GM12875 (cell line): ENCODE data around the gene COLGALT1.

Source experiments
- H3K4me3 ChIP-seq: one replicate; pipeline ENCODE4 v1.5.1; 2011; ENCODE audit warnings: low read depth, low read length, control low read depth
- CTCF ChIP-seq: IDR thresholded peaks from 2 replicates; pipeline ENCODE4 v1.5.1; 2011; ENCODE audit warnings: low read depth, mild to moderate bottlenecking, control low read depth, inconsistent platforms, low read length, moderate library complexity, borderline replicate concordance; ENCODE audit not compliant: insufficient read depth

Gene COLGALT1

GRCh38 chr19:17575871-17576757, 20.7 kb downstream of the COLGALT1 start:
- TF ChIP-seq CTCF, result no peak
- no peak overlapping the region for H3K4me3 ChIP-seq

GRCh38 chr19:17576758-17577456, 21.5 kb downstream of the COLGALT1 start:
- no peak overlapping the region for H3K4me3 ChIP-seq
- no peak for TF ChIP-seq CTCF

GRCh38 chr19:17577457-17578097, 22.1 kb downstream of the COLGALT1 start:
- H3K4me3 ChIP-seq, result no peak overlapping the region
- TF ChIP-seq CTCF, result no peak

- no peak overlapping the region for H3K4me3 ChIP-seq
Observed at GRCh38 chr19:17579661-17580244, 24.3 kb downstream of the COLGALT1 start.

GRCh38 chr19:17580470-17581144, 25.2 kb downstream of the COLGALT1 start:
- no peak for TF ChIP-seq CTCF
- H3K4me3 ChIP-seq, result no peak overlapping the region

More at GRCh38 chr19:17579661-17580244, 24.3 kb downstream of the COLGALT1 start:
- no peak for TF ChIP-seq CTCF

- no peak overlapping the region for H3K4me3 ChIP-seq
Observed at GRCh38 chr19:17581211-17581874, 25.9 kb downstream of the COLGALT1 start.

More at GRCh38 chr19:17581211-17581874, 25.9 kb downstream of the COLGALT1 start:
- TF ChIP-seq CTCF, result no peak
